IMR-90 (cell line): Measurements from ENCODE around the gene JRKL. TPM values are rescaled to one million over a fixed set of nuclear protein-coding genes. Genes with fewer than 3 reads are reported as not detected.

Experiments
- ATAC-seq: fragments of 200-7000 bp; cut with Tn5 transposase; 2 replicates; pipeline ENCODE4 v1.9.1; 2020; ENCODE audit warnings: low read depth, mild to moderate bottlenecking, moderate library complexity
- Bru-seq: library from RNA; stranded (reverse); fragments of 400-500 nt; gene quantifications from one replicate; lab custom pipeline; 2021; lab: Mats Ljungman, UMichigan
- BruChase-seq, 2 experiments: library from RNA; stranded (reverse); fragments of 400-500 nt; gene quantifications; one replicate each; lab custom pipeline; 2021; lab: Mats Ljungman, UMichigan
- BruUV-seq: library from RNA; stranded (reverse); fragments of 400-500 nt; replicated peaks from 2 replicates; lab custom pipeline; 2021; lab: Mats Ljungman, UMichigan
- CTCF ChIA-PET: fragments of 300-600 bp; formaldehyde crosslinking; extraction: SDS; loops from one replicate; lab custom pipeline; 2021; ENCODE audit warnings: antibody characterized with exemption; lab: Yijun Ruan, JAX
- POLR2A ChIA-PET: fragments of 300-600 bp; sonication (Branson Sonifier 250); formaldehyde crosslinking; loops from one replicate; lab custom pipeline; 2022; ENCODE audit warnings: antibody characterized with exemption; ENCODE audit not compliant: unreplicated experiment; lab: Charles Lee
- DNase-seq: peaks from one replicate; pipeline ENCODE4 v3.0.0; 2013
- H2AFZ ChIP-seq: replicated peaks from 2 replicates; pipeline ENCODE3; 2013; ENCODE audit warnings: low read length, mild to moderate bottlenecking; ENCODE audit not compliant: poor library complexity
- H2AK5ac ChIP-seq: 2 replicates; pipeline ENCODE4 v1.6.1; 2013; ENCODE audit warnings: low read depth, low read length, inconsistent platforms
- H2AK9ac ChIP-seq: replicated peaks from 2 replicates; pipeline ENCODE3; 2013; ENCODE audit warnings: mild to moderate bottlenecking, low read depth, low read length, moderate library complexity; ENCODE audit not compliant: poor library complexity
- H2BK120ac ChIP-seq: 2 replicates; pipeline ENCODE4 v1.6.1; 2013; ENCODE audit warnings: low read depth, low read length, inconsistent platforms
- H2BK15ac ChIP-seq: 3 replicates; pipeline ENCODE4 v1.6.1; 2013; ENCODE audit warnings: low read depth, low read length, inconsistent platforms
- H2BK20ac ChIP-seq: 2 replicates; pipeline ENCODE4 v1.6.1; 2013; ENCODE audit warnings: low read depth, mild to moderate bottlenecking, inconsistent platforms, low read length, moderate library complexity
- H2BK5ac ChIP-seq: 2 replicates; pipeline ENCODE4 v1.6.1; 2013; ENCODE audit warnings: mild to moderate bottlenecking, low read depth, low read length, inconsistent platforms; ENCODE audit not compliant: poor library complexity, severe bottlenecking
- H3K14ac ChIP-seq: replicated peaks from 2 replicates; pipeline ENCODE4 v1.6.1; 2013; ENCODE audit warnings: low read depth, low read length, inconsistent platforms
- H3K18ac ChIP-seq: 2 replicates; pipeline ENCODE4 v1.6.1; 2013; ENCODE audit warnings: low read depth, low read length, control low read depth
- H3K23ac ChIP-seq: 2 replicates; pipeline ENCODE4 v1.6.1; 2013; ENCODE audit warnings: low read depth, low read length, inconsistent platforms
- H3K27ac ChIP-seq: 2 replicates; pipeline ENCODE4 v1.5.1; 2013; ENCODE audit warnings: mild to moderate bottlenecking, control low read depth, low read length; ENCODE audit not compliant: insufficient read depth
- H3K27me3 ChIP-seq: 2 replicates; pipeline ENCODE4 v1.6.1; 2013; ENCODE audit warnings: low read length; ENCODE audit not compliant: control insufficient read depth, insufficient read depth
- H3K36me3 ChIP-seq: 2 replicates; pipeline ENCODE4 v1.6.1; 2013; ENCODE audit warnings: low read length, mixed read lengths; ENCODE audit not compliant: control insufficient read depth, insufficient read depth
- H3K4ac ChIP-seq: 2 replicates; pipeline ENCODE4 v1.6.1; 2013; ENCODE audit warnings: low read depth, low read length, inconsistent platforms
- H3K4me1 ChIP-seq: 2 replicates; pipeline ENCODE4 v1.6.1; 2013; ENCODE audit warnings: low read length, mixed read lengths; ENCODE audit not compliant: control insufficient read depth, insufficient read depth
- H3K4me2 ChIP-seq: 2 replicates; pipeline ENCODE4 v1.6.1; 2013; ENCODE audit warnings: low read depth, mild to moderate bottlenecking, control low read depth, low read length, moderate library complexity
- H3K4me3 ChIP-seq: 2 replicates; pipeline ENCODE4 v1.5.1; 2013; ENCODE audit warnings: low read depth, mild to moderate bottlenecking, control low read depth, low read length, moderate library complexity; ENCODE audit not compliant: insufficient read depth
- H3K56ac ChIP-seq: 2 replicates; pipeline ENCODE4 v1.6.1; 2013; ENCODE audit warnings: low read length, inconsistent platforms; ENCODE audit not compliant: insufficient read depth; ENCODE audit errors: extremely low read depth
- H3K79me1 ChIP-seq, 2 experiments: 2 replicates each; pipeline ENCODE4 v1.6.1; 2013; ENCODE audit warnings: low read length in 2 of 2, inconsistent platforms in 1 of 2, low read depth in 1 of 2
- H3K9ac ChIP-seq: 2 replicates; pipeline ENCODE4 v1.6.1; 2013; ENCODE audit warnings: low read depth, low read length, control low read depth
- H3K9me1 ChIP-seq: 2 replicates; pipeline ENCODE4 v1.6.1; 2013; ENCODE audit warnings: low read length, inconsistent platforms; ENCODE audit not compliant: insufficient read depth
- H3K9me3 ChIP-seq: 2 replicates; pipeline ENCODE4 v1.6.1; 2013; ENCODE audit warnings: low read length; ENCODE audit not compliant: control insufficient read depth, insufficient read depth
- H4K20me1 ChIP-seq: 2 replicates; pipeline ENCODE4 v1.6.1; 2013; ENCODE audit warnings: low read length, inconsistent platforms; ENCODE audit not compliant: insufficient read depth
- H4K5ac ChIP-seq: 2 replicates; pipeline ENCODE4 v1.6.1; 2013; ENCODE audit warnings: mild to moderate bottlenecking, low read depth, low read length, control low read depth
- H4K8ac ChIP-seq, 2 experiments: 2 replicates each; pipeline ENCODE4 v1.6.1; 2013; ENCODE audit warnings: low read depth in 2 of 2, low read length in 2 of 2, control low read depth in 1 of 2, inconsistent platforms in 1 of 2
- H4K91ac ChIP-seq: 2 replicates; pipeline ENCODE4 v1.6.1; 2013; ENCODE audit warnings: low read depth, low read length, inconsistent platforms; ENCODE audit not compliant: insufficient read depth
- BHLHE40 ChIP-seq: fragments of 150-350 bp; IDR thresholded peaks from 2 replicates; pipeline ENCODE4 v1.6.1; 2016; ENCODE audit warnings: mild to moderate bottlenecking, low read depth, low read length
- CEBPB ChIP-seq: IDR thresholded peaks from 2 replicates; pipeline ENCODE4 v1.6.1; 2012; ENCODE audit warnings: low read depth, low read length, improper control_type of control experiment
- CHD1 ChIP-seq: IDR thresholded peaks from 2 replicates; pipeline ENCODE4 v1.6.1; 2012; ENCODE audit warnings: low read depth, low read length, improper control_type of control experiment
- CTCF ChIP-seq: conservative IDR thresholded peaks from 2 replicates; pipeline ENCODE4 v1.5.1; 2012; ENCODE audit warnings: mild to moderate bottlenecking, low read depth, low read length, improper control_type of control experiment
- MAZ ChIP-seq: IDR thresholded peaks from 2 replicates; pipeline ENCODE4 v1.6.1; 2012; ENCODE audit warnings: low read depth, mild to moderate bottlenecking, low read length, improper control_type of control experiment, moderate library complexity, borderline replicate concordance
- MXI1 ChIP-seq: IDR thresholded peaks from 2 replicates; pipeline ENCODE4 v1.6.1; 2012; ENCODE audit warnings: low read depth, mild to moderate bottlenecking, low read length, moderate library complexity, borderline replicate concordance
- NFE2L2 ChIP-seq: fragments of 150-350 bp; IDR thresholded peaks from 2 replicates; pipeline ENCODE4 v1.6.1; 2016; ENCODE audit warnings: low read depth, mild to moderate bottlenecking, low read length
- POLR2A ChIP-seq: IDR thresholded peaks from 2 replicates; pipeline ENCODE4 v1.6.1; 2012; ENCODE audit warnings: mild to moderate bottlenecking, low read depth, low read length
- RAD21 ChIP-seq: IDR thresholded peaks from 2 replicates; pipeline ENCODE4 v1.6.1; 2012; ENCODE audit warnings: low read length, improper control_type of control experiment
- RCOR1 ChIP-seq: IDR thresholded peaks from 2 replicates; pipeline ENCODE4 v1.6.1; 2012; ENCODE audit warnings: mild to moderate bottlenecking, low read length, improper control_type of control experiment; ENCODE audit not compliant: insufficient replicate concordance
- RFX5 ChIP-seq: IDR thresholded peaks from 2 replicates; pipeline ENCODE4 v1.8.0; 2012; ENCODE audit warnings: low read depth, mild to moderate bottlenecking, low read length, moderate library complexity
- SMC3 ChIP-seq: fragments of 150-350 bp; IDR thresholded peaks from 2 replicates; pipeline ENCODE4 v1.6.1; 2016; ENCODE audit warnings: low read depth, mild to moderate bottlenecking, antibody characterized with exemption, low read length, moderate library complexity
- USF2 ChIP-seq: fragments of 150-350 bp; IDR thresholded peaks from 2 replicates; pipeline ENCODE4 v1.6.1; 2017; ENCODE audit warnings: mild to moderate bottlenecking, antibody characterized with exemption, low read length, low read depth
- WGBS, 2 experiments: methylation state at CpG; one replicate each; pipeline versions ENCODE4 v1.1.5 to v1.1.7; 2013; ENCODE audit warnings: missing lambda C conversion rate in 2 of 2; ENCODE audit not compliant: insufficient read length in 1 of 2; ENCODE audit errors: extremely low coverage in 2 of 2; 5-methylcytosine and 5-hydroxymethylcytosine counted together
- dilution Hi-C: fragments of 300-500 bp; cut with HindIII; formaldehyde crosslinking; loops from one replicate; pipeline ENCODE4 v1.14.3; 2018; ENCODE audit warnings: low sequenced_read_pairs; ENCODE audit not compliant: unreplicated experiment
- in situ Hi-C: fragments of 300-500 bp; cut with MboI; formaldehyde crosslinking; loops from 3 replicates; pipeline ENCODE4 v1.14.3; 2019; ENCODE audit warnings: low sequenced_read_pairs, inconsistent platforms, mixed read lengths
- intact Hi-C: fragments of 100-400 bp; cut with micrococcal nuclease; formaldehyde crosslinking; loops from 2 replicates; pipeline ENCODE4 v1.10.0; 2022
- long read RNA-seq: library from polyadenylated mRNA; unstranded; transcript quantifications from one replicate; pipeline ENCODE4 v2.0.0, GENCODE V29; 2021; ENCODE audit not compliant: unreplicated experiment
- polyA plus RNA-seq, 3 experiments: library from polyadenylated mRNA; depleted of rRNA; stranded (reverse); fragments of >200 nt; gene quantifications; 2 replicates each; pipeline ENCODE4 v1.2.3, GENCODE V29; 2012; ENCODE audit warnings: low replicate concordance in 1 of 3
- total RNA-seq: library from RNA; depleted of rRNA; stranded (reverse); fragments of >200 nt; gene quantifications from 2 replicates; pipeline ENCODE4 v1.2.3, GENCODE V29; 2012; rRNA removed

JRKL gene
- 5.9 and 10.3 TPM in 2 replicates for total RNA-seq
- polyA plus RNA-seq (2012; rRNA removed) = 3.6 and 5.6 TPM in 2 replicates
- polyA plus RNA-seq (2012; cell fraction: cytosol; rRNA removed) = 0.48 and 0.61 TPM in 2 replicates
- 0.18 and 2.3 TPM in 2 replicates for polyA plus RNA-seq (2012; cell fraction: nucleus; rRNA removed; ENCODE audit: low replicate concordance)
- Bru-seq, nascent RNA = percentile 74 among the genes with signal in this experiment
- percentile 72 among the genes with signal in this experiment for BruChase-seq, experiment 1, labeled RNA remaining after a 6-hour chase
- BruChase-seq, experiment 2, labeled RNA remaining after a 2-hour chase = percentile 96 among the genes with signal in this experiment
- long read RNA-seq, partial matches to known transcripts = 0 of 15 reads
- long read RNA-seq, other reads (novel, unspliced or antisense) = 11 of 15 reads

DNA sequence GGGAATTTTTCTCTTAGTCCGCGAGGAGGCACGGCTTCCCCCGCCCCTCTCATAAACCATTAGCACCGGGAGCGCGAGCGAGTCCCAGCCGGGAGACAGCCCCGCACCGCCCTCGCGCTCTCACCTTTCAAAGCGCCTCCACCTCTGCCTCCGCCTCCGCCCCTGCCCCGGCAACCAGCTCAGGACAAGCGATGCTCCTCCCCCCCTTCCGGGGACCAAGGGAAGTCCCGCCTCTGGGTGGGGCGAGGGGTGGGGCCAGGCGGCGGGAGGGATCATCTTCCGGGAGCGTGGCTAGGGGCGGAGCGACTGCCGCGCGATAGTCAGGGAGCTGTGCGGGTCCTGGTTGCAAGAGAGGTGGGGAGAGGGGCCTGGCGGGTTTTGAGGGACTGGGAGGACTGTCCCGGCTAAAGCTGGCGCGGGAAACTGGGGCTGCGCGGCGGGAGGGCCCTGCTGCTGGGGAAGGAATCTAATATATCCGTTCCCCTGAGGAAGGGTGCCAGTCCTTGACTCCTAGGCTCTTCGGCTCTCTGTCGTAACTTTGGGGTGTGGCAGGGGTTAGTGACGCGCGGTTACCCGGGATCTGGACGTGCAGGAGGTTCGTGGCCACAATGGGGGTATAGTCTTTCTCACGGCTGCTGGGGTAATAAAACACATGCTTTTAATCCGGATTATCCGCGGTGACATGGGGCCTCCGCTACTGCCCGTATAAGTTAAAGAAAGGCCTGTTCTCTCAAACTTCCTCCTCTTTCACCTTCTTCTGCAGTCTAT, at the start of gene JRKL, which contains the start of gene CCDC82:
TSS of gene JRKL (plus strand) at position 294 of the 768 bp plus-strand sequence. CDS start 637 bp downstream, outside the sequence.
TSS of gene CCDC82 (minus strand) at position 193 of the 768 bp plus-strand sequence. CDS start 5,165 bp downstream, outside the sequence.
- intact Hi-C loops (loop anchor here (5.0 kb wide), 1 partner anchor 468 kb away; the partner anchor contains the start of gene MTMR2), in situ Hi-C loops (loop anchor here (10.0 kb wide), 1 partner anchor 545 kb away; no protein-coding TSS in a partner anchor), dilution Hi-C loops (no loop called here)
- H3K4me1 ChIP-seq = no peaks in the 10 kb centered on the region; the same call in 1 of the 2 replicates
- H4K20me1 ChIP-seq = no peaks in the 10 kb centered on the region
- peak within 1 kb of the TSS; percentile 91 for H3K27ac ChIP-seq
- 5% methylated on average over 4 of the region's 53 CpGs; no CpG with 5 or more reads in 1 of the 2 experiments for WGBS, 2 experiments
- H2BK5ac ChIP-seq = peak within 1 kb of the TSS; percentile 80
- DNase-seq (peak; percentile 92), ATAC-seq (peak; percentile 99)
- H3K18ac ChIP-seq = peak within 1 kb of the TSS; percentile 84
- H3K23ac ChIP-seq = peak within 1 kb of the TSS; percentile 93
- peak within 1 kb of the TSS; percentile 85 for H4K91ac ChIP-seq
- H2AFZ ChIP-seq = peak within 1 kb of the TSS; percentile 96
- peak within 1 kb of the TSS; percentile 90 for H2AK5ac ChIP-seq
- H3K9me3 ChIP-seq = no peaks in the 10 kb centered on the region; the same call in 1 of the 2 replicates
- H3K56ac ChIP-seq = peak within 1 kb of the TSS; percentile 86
- H3K4me3 ChIP-seq = peak within 1 kb of the TSS; percentile 92
- TF ChIP-seq CTCF (no peak), CHD1 (0 out of 2 replicates have a peak, but pooled peaks have one; percentile 31), POLR2A (peak; percentile 83), RAD21 (no peak), CEBPB (peak; percentile 60), BHLHE40 (no peak), USF2 (no peak), RFX5 (no peak), MAZ (peak; percentile 86), NFE2L2 (no peak), SMC3 (no peak), MXI1 (0 out of 2 replicates have a peak, but pooled peaks have one; percentile 51), RCOR1 (no peak)
- peak within 1 kb of the TSS; percentile 96 for H3K4me2 ChIP-seq
- H3K4ac ChIP-seq = peak within 1 kb of the TSS; percentile 94
- ChIA-PET CTCF (interaction anchor here (2.0 kb wide), 1 partner anchor 47 kb away, joined by 6 read pairs; the partner anchor contains the start of gene MAML2), POLR2A (interaction anchor here (0.6 to 0.7 kb wide), 3 partner anchors 153 to 1525 kb away, joined by 3 read pairs; no protein-coding TSS in a partner anchor)
- H3K27me3 ChIP-seq = no peaks in the 10 kb centered on the region
- H2AK9ac ChIP-seq = peak within 1 kb of the TSS; percentile 97
- H4K8ac ChIP-seq = peak within 1 kb of the TSS; percentile 76 to 85
- H3K14ac ChIP-seq = peak within 1 kb of the TSS; percentile 98
- H2BK120ac ChIP-seq = peak within 1 kb of the TSS; percentile 71
- H2BK15ac ChIP-seq = peak within 1 kb of the TSS; percentile 68; the same call in 1 of the 3 replicates
- H2BK20ac ChIP-seq = no peak within 1 kb of the TSS
- no peaks in the 10 kb centered on the region; the same call in 1 of the 2 replicates for H3K36me3 ChIP-seq
- peak within 1 kb of the TSS; percentile 88 for H3K9ac ChIP-seq
- H4K5ac ChIP-seq = peak within 1 kb of the TSS; percentile 86
- 0 out of 2 replicates have a peak, but pooled peaks cover 2% of the 10 kb centered on the region for H3K9me1 ChIP-seq
- no TSS peak for BruUV-seq
- H3K79me1 ChIP-seq = peaks cover 34 to 50% of the 10 kb centered on the region in 2 experiments
